OCI-LY7 (cell line): ENCODE measurements around the gene C1QBP. TPM values are rescaled to one million over a fixed set of nuclear protein-coding genes. Genes with fewer than 3 reads are reported as not detected.

ENCODE experiments used
- BruUV-seq: library from RNA; stranded (reverse); fragments of 400-500 nt; replicated peaks from 2 replicates; lab custom pipeline; 2021; lab: Mats Ljungman, UMichigan
- CTCF ChIA-PET: fragments of 300-600 bp; sonication (Branson Sonifier 250); formaldehyde crosslinking; loops from one replicate; lab custom pipeline; 2022; ENCODE audit warnings: antibody characterized with exemption; ENCODE audit not compliant: unreplicated experiment; lab: Charles Lee
- POLR2A ChIA-PET: fragments of 300-600 bp; sonication (Branson Sonifier 250); formaldehyde crosslinking; loops from one replicate; lab custom pipeline; 2022; ENCODE audit warnings: antibody characterized with exemption; lab: Charles Lee
- DNase-seq: peaks from one replicate; pipeline ENCODE4 v3.0.0-alpha.2; 2015; ENCODE audit warnings: low spot score
- H2AFZ ChIP-seq: fragments of 200-600 bp; sonication (generic), shearing (Covaris generic); 2 replicates; pipeline ENCODE4 v1.6.1; 2014; ENCODE audit warnings: mild to moderate bottlenecking, antibody characterized with exemption, low read length, moderate library complexity
- H3K27ac ChIP-seq: fragments of 200-600 bp; sonication (generic); 2 replicates; pipeline ENCODE4 v1.5.1; 2014; ENCODE audit warnings: mixed run types, low read depth, mild to moderate bottlenecking, moderate library complexity, low read length, inconsistent platforms; ENCODE audit not compliant: poor library complexity, severe bottlenecking
- H3K36me3 ChIP-seq: fragments of 200-600 bp; sonication (generic); 2 replicates; pipeline ENCODE4 v1.6.1; 2014; ENCODE audit warnings: mild to moderate bottlenecking, antibody characterized with exemption, low read length, moderate library complexity, mixed read lengths; ENCODE audit not compliant: insufficient read depth
- H3K4me1 ChIP-seq: fragments of 200-600 bp; sonication (generic); 2 replicates; pipeline ENCODE4 v1.5.1; 2014; ENCODE audit warnings: mild to moderate bottlenecking, low read length; ENCODE audit not compliant: insufficient read depth, poor library complexity, severe bottlenecking
- H3K4me2 ChIP-seq: fragments of 200-600 bp; sonication (generic); 2 replicates; pipeline ENCODE4 v1.6.1; 2014; ENCODE audit warnings: mild to moderate bottlenecking, low read length
- H3K4me3 ChIP-seq: fragments of 200-600 bp; sonication (generic); 2 replicates; pipeline ENCODE4 v1.5.1; 2014; ENCODE audit warnings: mild to moderate bottlenecking, low read depth, low read length; ENCODE audit not compliant: poor library complexity, severe bottlenecking
- H3K79me2 ChIP-seq: fragments of 200-600 bp; sonication (generic); 2 replicates; pipeline ENCODE4 v1.6.1; 2016; ENCODE audit warnings: low read depth, mild to moderate bottlenecking, low read length, moderate library complexity, mixed read lengths; ENCODE audit not compliant: insufficient read depth
- H3K9me2 ChIP-seq: fragments of 200-600 bp; sonication (generic); 2 replicates; pipeline ENCODE4 v1.6.1; 2016; ENCODE audit warnings: mild to moderate bottlenecking, low read length, mixed read lengths; ENCODE audit not compliant: insufficient read depth
- H3K9me3 ChIP-seq: fragments of 200-600 bp; sonication (generic); 2 replicates; pipeline ENCODE4 v1.6.1; 2014; ENCODE audit warnings: mild to moderate bottlenecking, mixed run types, low read length, mixed read lengths
- H4K20me1 ChIP-seq: fragments of 200-600 bp; sonication (generic); 2 replicates; pipeline ENCODE4 v1.6.1; 2014; ENCODE audit warnings: mild to moderate bottlenecking, antibody characterized with exemption, low read length, moderate library complexity, mixed read lengths; ENCODE audit not compliant: insufficient read depth
- CTCF ChIP-seq: fragments of 200-600 bp; sonication (generic); conservative IDR thresholded peaks from 2 replicates; pipeline ENCODE4 v1.5.1; 2014; ENCODE audit warnings: mild to moderate bottlenecking, antibody characterized with exemption, low read length, moderate library complexity, mixed read lengths
- EZH2phosphoT487 ChIP-seq: fragments of 200-600 bp; sonication (generic); IDR thresholded peaks from 2 replicates; pipeline ENCODE4 v1.6.1; 2018; ENCODE audit warnings: low read depth, borderline replicate concordance, mild to moderate bottlenecking, mixed run types, antibody characterized with exemption, low read length, moderate library complexity, mixed read lengths
- intact Hi-C: fragments of 100-400 bp; cut with micrococcal nuclease; formaldehyde crosslinking; loops from one replicate; pipeline ENCODE4 v1.10.0; 2022; ENCODE audit not compliant: unreplicated experiment
- total RNA-seq, 2 experiments: library from RNA; depleted of rRNA in 1 of 2; stranded (reverse); fragments of >200 nt in 1 of 2; shearing (Covaris generic) in 1 of 2; gene quantifications; 2 replicates each; pipeline ENCODE4 v1.2.3, GENCODE V29; 2014 to 2022

The C1QBP gene
- total RNA-seq, 2 experiments from 2014 or later: 260 to 322 TPM

GRCh38 chr17:5481451-5481850, 42.5 kb upstream of the C1QBP start:
- Histone ChIP-seq H3K4me3 (no peak overlapping the region), H2AFZ (no peak overlapping the region), H4K20me1 (peaks cover 3% of the 10 kb centered on the region; the same call in 1 of the 2 replicates), H3K36me3 (peaks cover 80% of the 10 kb centered on the region), H3K27ac (no peak overlapping the region), H3K9me3 (no peaks in the 10 kb centered on the region), H3K4me1 (peaks cover 16% of the 10 kb centered on the region), H3K9me2 (no peaks in the 10 kb centered on the region), H3K4me2 (no peak overlapping the region), H3K79me2 (peaks cover 33% of the 10 kb centered on the region)
- POLR2A ChIA-PET: no interaction called here
- intact Hi-C loops: no loop called here
- no peak for TF ChIP-seq CTCF
- DNase-seq: no peak
- BruUV-seq: no TSS peak
- CTCF ChIA-PET: no interaction called here

- H3K79me2 ChIP-seq: peaks cover 33% of the 10 kb centered on the region
- ChIA-PET POLR2A (interaction anchor here (1.4 kb wide), 1 partner anchor 12 kb away, joined by 8 read pairs; the partner anchor contains the start of gene DHX33), CTCF (no interaction called here)
- intact Hi-C loops: no loop called here
- H2AFZ ChIP-seq: no peak overlapping the region
- H3K4me1 ChIP-seq: peaks cover 16% of the 10 kb centered on the region
- BruUV-seq: no TSS peak
- no peaks in the 10 kb centered on the region for H3K9me2 ChIP-seq
- no peak for TF ChIP-seq CTCF
- no peak for TF ChIP-seq EZH2phosphoT487
- no peak for DNase-seq
- H3K27ac ChIP-seq: no peak overlapping the region
- H4K20me1 ChIP-seq: peaks cover 3% of the 10 kb centered on the region; the same call in 1 of the 2 replicates
- no peaks in the 10 kb centered on the region for H3K9me3 ChIP-seq
- no peak overlapping the region for H3K4me2 ChIP-seq
- peaks cover 84% of the 10 kb centered on the region for H3K36me3 ChIP-seq
- H3K4me3 ChIP-seq: no peak overlapping the region
Measured at GRCh38 chr17:5480962-5481361, 42.0 kb upstream of the C1QBP start.

- intact Hi-C loops: no loop called here
- H3K4me1 ChIP-seq: peaks cover 7% of the 10 kb centered on the region
- H2AFZ ChIP-seq: no peak overlapping the region
- ChIA-PET POLR2A (interaction anchor here (0.7 kb wide), 1 partner anchor 10 kb away, joined by 3 read pairs; the partner anchor contains the start of gene DHX33), CTCF (no interaction called here)
- no peaks in the 10 kb centered on the region for H4K20me1 ChIP-seq
- no peak for TF ChIP-seq CTCF
- no peak for TF ChIP-seq EZH2phosphoT487
- no peak overlapping the region for H3K27ac ChIP-seq
- H3K79me2 ChIP-seq: peaks cover 18% of the 10 kb centered on the region; the same call in 1 of the 2 replicates
- H3K36me3 ChIP-seq: peaks cover 93% of the 10 kb centered on the region
- no peaks in the 10 kb centered on the region for H3K9me3 ChIP-seq
- no peak overlapping the region for H3K4me2 ChIP-seq
- H3K4me3 ChIP-seq: no peak overlapping the region
- no TSS peak for BruUV-seq
- H3K9me2 ChIP-seq: no peaks in the 10 kb centered on the region
- DNase-seq: no peak
Measured at GRCh38 chr17:5478992-5479391, 40.0 kb upstream of the C1QBP start.
